ENCODE results near the gene MAP2K7. TPM values are rescaled to one million over a fixed set of nuclear protein-coding genes. Genes with fewer than 3 reads are reported as not detected.

The MAP2K7 gene
- total RNA-seq, 1 donor from 2014 or later, result 45.2 TPM

GRCh38 chr19:7866399-7867091 lies 37.1 kb upstream of the MAP2K7 start:
- intact Hi-C loops (cut with micrococcal nuclease), result no loop called here

GRCh38 chr19:7867092-7867844 lies 36.4 kb upstream of the MAP2K7 start:
- intact Hi-C loops (cut with micrococcal nuclease), result no loop called here

- intact Hi-C loops (cut with micrococcal nuclease), result loop anchor here (2.0 kb wide), 1 partner anchor 39 kb away; no protein-coding TSS in a partner anchor
These were observed 35.4 kb upstream of the MAP2K7 start for GRCh38 chr19:7868326-7868670.

- intact Hi-C loops (cut with micrococcal nuclease), result loop anchor here (2.0 kb wide), 1 partner anchor 40 kb away; no protein-coding TSS in a partner anchor
These were observed 34.8 kb upstream of the MAP2K7 start for GRCh38 chr19:7868671-7869452.

- intact Hi-C loops (cut with micrococcal nuclease), result loop anchor here (2.0 kb wide), 1 partner anchor 41 kb away; no protein-coding TSS in a partner anchor
These were observed 34.2 kb upstream of the MAP2K7 start for GRCh38 chr19:7869453-7869909.

- intact Hi-C loops (cut with micrococcal nuclease), result loop anchor here (2.0 kb wide), 2 partner anchors 33 to 41 kb away; partner anchors contain the start of gene MAP2K7
These were observed 33.7 kb upstream of the MAP2K7 start for GRCh38 chr19:7869910-7870511.

GRCh38 chr19:7870571-7871436 lies 32.9 kb upstream of the MAP2K7 start:
- intact Hi-C loops (cut with micrococcal nuclease), result loop anchor here (2.0 kb wide), 1 partner anchor 32 kb away; the partner anchor contains the start of gene MAP2K7

- intact Hi-C loops (cut with micrococcal nuclease), result loop anchor here (2.0 kb wide), 1 partner anchor 31 kb away; the partner anchor contains the start of gene MAP2K7
These were observed 32.0 kb upstream of the MAP2K7 start for GRCh38 chr19:7871437-7872305.

- intact Hi-C loops (cut with micrococcal nuclease), result no loop called here
These were observed 31.1 kb upstream of the MAP2K7 start for GRCh38 chr19:7872306-7873204.

GRCh38 chr19:7873304-7874075 lies 30.2 kb upstream of the MAP2K7 start:
- intact Hi-C loops (cut with micrococcal nuclease), result no loop called here

GRCh38 chr19:7874076-7874896 lies 29.4 kb upstream of the MAP2K7 start, which contains the start of gene PRR36:
TSS of gene PRR36 (minus strand) at chr19:7874390. CDS start at chr19:7873689, 701 bp downstream.
- intact Hi-C loops (cut with micrococcal nuclease), result no loop called here

- intact Hi-C loops (cut with micrococcal nuclease), result no loop called here
These were observed 28.8 kb upstream of the MAP2K7 start for GRCh38 chr19:7874897-7875273.

GRCh38 chr19:7877249-7877836 lies 26.3 kb upstream of the MAP2K7 start:
- intact Hi-C loops (cut with micrococcal nuclease), result no loop called here

GRCh38 chr19:7879111-7879807 lies 24.4 kb upstream of the MAP2K7 start:
- intact Hi-C loops (cut with micrococcal nuclease), result no loop called here

- intact Hi-C loops (cut with micrococcal nuclease), result no loop called here
These were observed 23.8 kb upstream of the MAP2K7 start for GRCh38 chr19:7879836-7880235.

All from T-helper 2 cell treated with Interferon-gamma antibody and Interleukin-4, amounts not matched to agents 100 ng/mL and 5 ng/mL, for 36 hours (primary cell).